Limb (tissue), 2 donors: Measurements from ENCODE around the gene RPTOR.
"Not testable (repeated sequence)": the region's sequence is repeated elsewhere in the genome, so short reads cannot be mapped to it uniquely, and the experiment has no call there.

ENCODE experiments used
- DNase-seq, 2 donors: peaks; one replicate each; pipeline ENCODE4 v3.0.0-alpha.2; 2016; ENCODE audit errors: extremely low spot score in 2 of 2

The RPTOR gene

DNA sequence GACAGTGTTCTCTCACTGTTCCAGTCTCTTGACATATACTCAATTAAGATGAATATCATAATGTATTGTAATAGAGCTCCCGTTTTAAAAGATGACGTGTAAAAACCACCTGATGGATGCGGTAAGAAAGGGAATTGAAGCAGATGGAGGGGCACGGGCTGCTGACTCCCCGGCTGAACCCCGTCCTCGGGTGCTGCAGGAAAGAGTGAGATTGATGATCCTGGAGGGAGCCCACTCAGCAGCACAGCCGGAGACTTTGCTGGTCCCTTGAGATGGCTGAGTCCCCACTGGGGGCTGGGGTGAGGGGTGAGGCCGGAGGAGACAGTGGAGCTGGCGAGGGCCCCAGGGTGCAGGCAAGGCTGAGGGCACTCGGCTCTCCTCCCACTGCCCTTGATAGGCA, 217.4 kb downstream of the RPTOR start:
- DNase-seq: no peak

DNA sequence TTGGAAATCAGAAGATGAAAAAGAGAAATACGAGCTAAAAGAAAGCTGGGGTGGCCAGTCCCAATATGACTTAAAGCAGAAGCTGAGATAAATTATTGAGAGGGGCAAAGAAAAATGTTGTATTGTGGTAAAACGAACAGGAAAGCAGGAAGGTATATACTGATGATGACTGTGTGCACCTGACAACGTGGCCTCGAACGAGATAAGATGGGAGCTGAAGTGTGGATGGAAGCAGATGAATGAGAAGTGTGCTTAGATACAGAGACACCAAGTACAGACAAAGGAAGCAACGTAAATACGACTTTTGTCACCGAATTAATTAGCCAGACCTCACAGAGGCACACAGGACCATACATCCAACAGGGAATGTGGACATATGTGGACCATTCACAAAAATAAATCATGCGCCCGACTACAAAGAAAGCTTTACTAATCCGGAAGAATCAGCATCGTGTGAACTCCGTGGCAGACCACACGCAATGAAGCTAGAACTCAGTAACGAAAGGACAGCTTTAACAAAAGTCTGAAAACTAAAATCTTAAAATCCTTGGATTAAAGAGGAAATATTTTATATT, 218.7 kb downstream of the RPTOR start:
- DNase-seq: no peak

DNA sequence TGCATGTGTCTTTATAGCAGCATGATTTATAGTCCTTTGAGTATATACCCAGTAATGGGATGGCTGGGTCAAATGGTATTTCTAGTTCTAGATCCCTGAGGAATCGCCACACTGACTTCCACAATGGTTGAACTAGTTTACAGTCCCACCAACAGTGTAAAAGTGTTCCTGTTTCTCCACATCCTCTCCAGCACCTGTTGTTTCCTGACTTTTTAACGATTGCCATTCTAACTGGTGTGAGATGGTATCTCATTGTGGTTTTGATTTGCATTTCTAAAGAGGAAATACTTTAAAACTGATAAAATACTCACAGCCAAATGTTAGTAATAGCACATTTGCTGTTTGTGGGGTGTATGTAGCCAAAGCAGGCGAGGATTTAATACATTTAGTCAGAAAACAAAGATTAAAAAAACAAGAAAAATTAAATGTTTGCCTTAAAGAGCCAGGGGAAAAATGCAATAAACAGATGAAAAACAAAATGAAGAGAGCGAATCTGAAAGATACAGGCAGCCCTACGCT, 220.0 kb downstream of the RPTOR start:
- DNase-seq: not testable (repeated sequence)

DNA sequence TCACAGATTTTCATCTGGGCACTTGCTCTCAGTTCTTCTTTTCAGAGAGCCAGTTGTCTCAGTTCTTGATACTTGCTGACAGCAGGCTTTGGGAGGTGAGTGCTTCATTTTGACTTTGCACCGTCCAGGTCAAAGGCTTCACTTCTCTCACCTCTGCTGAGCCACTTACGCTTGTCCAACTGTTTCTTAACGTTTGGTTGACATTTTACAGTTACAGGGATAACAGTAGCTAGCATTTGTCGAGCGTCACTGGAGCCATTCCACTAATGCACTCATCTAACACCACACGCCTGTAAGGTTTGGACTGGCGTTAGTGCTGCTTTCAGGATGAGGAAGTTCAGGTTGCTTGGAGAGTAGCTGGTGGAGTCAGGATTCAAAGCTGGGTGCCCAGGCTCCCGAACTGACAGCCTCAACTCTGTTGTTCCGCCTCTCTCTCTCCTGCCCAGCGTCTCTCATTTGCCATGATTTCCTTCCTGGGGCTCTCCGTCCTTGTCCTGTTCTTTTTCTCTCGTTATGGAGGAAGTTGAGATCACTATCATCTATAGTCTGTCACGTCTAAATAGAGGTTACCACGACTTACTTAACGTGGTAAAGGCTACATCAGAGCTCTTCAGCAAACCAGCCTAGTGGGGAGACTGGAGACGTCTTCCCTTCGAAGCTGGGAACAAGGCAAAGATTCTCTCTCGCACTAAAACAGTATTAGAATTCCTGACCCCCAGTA, 220.8 kb downstream of the RPTOR start:
- DNase-seq: no peak

DNA sequence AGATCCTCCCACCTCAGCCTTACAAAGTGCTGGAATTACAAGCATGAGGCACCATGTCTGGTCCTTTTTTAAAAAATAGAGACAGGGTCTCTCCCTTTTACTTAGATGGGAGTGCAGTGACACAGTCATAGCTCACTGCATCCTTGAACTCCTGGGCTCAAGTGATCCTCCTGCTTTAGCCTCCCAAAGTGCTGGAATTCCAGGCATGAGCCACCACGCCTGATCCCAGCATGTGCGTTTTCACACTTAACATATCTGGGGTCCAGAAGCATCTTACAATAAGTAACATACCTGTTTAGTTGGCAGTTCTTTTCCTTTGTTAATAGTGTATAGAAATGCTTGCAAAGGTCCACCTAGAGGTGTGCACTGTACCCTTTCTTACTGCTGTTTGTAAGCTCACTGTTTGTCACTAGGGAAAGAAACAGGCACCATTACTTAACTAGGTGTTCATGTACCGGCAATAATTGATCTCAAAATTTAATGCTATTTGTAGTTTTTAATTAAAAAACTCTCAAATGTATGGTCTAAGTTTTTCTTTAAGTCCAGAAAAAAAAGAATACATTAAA, 221.7 kb downstream of the RPTOR start:
- no peak for DNase-seq

DNA sequence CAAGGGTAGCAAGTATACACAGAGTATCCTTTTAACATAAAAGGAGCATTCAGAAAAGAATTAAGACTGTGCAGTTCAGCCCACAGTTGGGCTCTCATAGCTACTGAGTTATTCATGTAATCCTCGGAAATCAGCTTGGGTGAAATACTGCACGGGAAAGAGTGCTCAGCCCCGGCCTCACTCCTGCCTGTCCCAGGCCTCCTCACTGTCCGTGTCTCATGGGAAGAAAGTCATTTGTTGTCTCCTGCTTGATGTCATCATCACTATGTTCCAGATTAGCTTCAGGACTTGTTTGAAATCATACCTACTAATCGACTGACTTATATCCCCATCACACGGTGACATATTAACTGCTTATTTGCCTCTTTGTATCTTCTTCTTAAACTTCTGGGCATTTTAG, 223.8 kb downstream of the RPTOR start:
- DNase-seq: no peak

DNA sequence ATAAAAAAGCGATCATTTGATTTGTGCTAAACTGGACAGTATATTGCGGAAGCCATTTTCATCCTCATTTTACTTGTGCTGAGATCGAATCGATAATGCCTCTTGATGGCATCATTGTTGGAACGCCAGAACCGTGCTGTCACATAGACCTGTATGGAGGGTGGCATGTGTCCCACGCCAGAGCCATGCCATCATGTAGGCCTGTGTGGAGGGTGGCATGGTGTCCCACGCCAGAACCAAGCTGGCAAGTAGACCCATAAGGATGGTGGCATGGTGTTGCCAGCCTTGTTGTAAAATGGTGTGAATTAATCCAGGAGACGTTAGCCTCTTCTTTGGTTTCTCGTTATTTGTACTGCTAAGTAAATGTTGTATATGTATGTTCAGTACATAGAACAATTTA, 224.3 kb downstream of the RPTOR start:
- no peak for DNase-seq

DNA sequence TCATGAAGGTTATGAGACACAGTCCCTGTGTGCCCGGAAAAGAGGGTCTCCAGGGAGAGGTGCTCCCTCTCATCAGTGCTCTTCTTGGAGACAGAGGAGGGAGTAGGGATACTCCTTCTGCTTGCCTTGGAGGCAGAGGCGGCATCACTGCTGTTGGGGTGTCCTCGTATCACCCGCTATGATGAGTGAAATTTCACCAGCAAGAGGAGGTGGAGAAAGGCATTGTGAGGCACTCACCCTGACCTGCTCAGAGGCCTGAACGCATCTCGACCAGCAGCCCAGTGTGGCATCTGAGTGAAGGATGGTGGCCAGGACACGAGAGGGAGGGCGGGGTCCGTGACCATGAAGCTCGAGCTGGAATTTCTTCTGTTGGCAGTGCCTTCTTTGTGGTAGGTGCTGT, 224.9 kb downstream of the RPTOR start:
- DNase-seq: no peak

DNA sequence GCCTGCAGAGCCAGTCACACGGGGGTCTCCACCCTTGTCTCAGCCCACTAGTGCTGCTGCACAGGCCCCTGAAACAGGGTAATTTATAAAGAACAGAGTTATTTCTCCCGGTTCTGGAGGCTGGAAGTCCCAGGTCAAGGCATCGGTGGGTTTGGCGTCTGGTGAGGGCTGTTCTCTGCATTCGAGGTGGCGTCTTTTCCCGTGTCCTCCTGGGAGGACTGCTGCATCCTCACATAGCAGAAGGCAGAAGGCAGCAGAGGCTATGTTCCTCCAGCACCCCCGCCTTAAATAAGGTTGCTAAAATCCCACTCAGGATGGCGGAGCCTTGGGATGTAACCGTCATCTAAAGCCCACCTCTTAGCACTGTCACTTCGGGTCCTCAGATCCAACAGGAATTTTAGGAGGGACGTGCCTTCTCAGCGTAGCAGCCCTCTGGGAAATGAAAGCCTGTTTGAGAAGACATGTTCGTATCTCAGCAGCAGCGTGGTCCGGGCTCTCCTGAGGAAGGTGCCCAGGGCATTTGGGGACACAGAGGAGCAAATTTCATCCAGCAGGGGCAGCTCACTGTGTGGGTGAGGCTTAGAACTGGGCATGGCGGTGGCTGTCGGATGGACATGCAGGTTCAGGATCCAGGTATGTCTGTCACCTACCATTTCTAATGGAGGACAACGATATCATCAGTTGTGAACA, 225.4 kb downstream of the RPTOR start:
- no peak for DNase-seq

DNA sequence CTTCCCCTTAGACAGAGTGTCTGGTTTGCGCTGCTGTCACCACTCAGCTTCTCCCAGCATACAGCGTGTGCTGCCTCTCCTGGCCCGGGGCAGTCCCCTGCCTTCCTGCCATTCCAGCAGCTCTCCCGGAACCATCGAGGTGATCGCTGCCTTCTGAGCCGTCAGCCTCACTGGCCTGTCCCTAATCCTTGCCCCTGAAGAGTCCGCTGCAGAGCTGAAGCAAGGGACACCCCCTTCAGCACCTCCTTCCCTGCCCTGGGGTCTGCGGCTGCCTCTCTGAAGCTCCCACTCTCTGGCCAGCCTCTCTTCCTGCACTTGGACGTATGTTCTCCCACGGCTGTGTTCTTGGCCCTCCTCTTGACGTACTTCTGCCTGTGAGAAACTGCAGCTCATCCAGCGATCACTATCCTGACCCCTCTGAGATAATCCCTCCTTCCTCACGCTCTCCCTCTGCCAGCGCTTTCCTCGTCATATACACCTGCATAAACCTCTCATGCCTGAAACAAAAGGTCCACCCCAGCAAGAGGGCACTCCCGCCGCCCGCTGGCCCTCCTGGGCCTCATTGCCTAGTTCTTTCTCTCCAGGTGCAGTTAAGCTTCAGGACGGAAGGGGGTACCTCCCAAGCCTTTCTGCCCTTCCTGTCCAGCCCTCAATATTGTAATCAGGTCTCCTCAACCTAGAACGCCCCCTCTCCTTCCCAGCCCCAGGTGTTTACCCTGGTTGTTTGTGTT, 226.4 kb downstream of the RPTOR start:
- no peak for DNase-seq

DNA sequence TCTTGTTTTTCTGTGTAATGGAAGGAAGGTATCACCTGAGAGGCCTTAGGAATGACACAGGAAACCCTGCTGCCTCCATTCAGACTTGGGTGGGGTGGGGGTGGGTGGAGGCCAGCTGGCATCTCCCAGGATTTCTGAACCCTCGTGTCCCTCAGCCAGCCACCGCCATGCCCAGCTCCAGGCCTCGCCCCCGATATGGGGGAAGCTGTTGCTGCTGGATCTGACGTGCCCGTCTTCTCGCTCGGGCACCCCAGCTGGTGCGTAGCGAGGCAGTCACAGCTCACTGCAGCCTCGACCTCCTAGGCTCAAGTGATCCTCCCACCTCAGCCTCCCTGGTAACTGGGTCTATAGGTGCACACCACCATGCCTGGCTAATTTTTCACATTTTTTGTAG, 227.0 kb downstream of the RPTOR start:
- no peak for DNase-seq

DNA sequence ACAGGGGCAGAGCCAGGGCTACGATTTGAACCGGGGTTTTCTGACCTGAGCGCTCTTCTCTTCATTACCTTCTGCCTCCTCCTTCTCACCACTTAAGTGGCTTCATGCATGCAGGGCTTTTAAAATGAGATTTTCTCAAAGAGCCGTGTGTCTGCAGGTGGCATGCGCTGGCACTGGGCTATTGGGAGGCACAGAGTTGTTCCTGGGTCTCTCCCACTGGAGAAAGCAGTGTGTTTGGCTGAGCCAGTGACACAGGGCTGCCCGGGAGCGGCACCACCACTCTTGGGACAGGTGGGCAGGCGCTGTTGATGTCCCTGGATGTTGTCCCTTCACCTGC, 228.2 kb downstream of the RPTOR start:
- no peak for DNase-seq

DNA sequence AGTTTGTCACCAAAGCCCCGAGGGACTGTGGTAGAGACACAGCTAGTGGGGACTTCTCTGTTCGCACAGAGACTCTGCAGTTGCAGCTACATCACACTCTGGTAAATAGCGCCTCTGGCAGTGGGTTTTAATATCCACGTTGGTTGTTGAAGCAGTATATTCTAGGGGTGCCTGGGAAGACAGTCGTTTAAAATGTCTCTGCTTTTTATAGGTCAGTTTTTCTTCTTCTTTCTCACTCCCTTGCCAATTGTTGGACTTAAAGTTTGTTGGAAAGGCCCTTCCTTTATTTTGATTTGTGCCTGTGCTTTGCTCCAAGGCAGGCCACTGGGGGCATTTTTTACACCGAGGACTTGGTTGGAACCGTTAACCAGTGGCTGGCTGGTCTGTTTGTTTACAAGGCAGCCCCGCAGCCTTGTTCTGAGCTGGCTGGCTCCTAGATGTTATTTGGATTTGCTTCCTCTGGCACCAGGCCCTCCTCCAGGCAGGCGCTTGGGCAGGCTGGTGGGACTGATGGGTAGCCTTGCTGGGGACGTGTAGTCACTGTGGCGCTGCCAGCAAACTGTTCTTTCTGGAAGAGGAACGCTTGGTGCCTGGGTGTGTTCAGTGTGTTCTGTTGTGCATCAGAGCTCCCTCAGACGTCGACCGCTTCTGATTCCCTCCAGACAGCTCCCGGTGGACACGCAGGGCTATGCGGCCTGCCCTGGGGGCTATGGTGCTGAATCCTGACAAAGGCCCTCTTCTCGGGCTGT, 228.8 kb downstream of the RPTOR start:
- DNase-seq: no peak

DNA sequence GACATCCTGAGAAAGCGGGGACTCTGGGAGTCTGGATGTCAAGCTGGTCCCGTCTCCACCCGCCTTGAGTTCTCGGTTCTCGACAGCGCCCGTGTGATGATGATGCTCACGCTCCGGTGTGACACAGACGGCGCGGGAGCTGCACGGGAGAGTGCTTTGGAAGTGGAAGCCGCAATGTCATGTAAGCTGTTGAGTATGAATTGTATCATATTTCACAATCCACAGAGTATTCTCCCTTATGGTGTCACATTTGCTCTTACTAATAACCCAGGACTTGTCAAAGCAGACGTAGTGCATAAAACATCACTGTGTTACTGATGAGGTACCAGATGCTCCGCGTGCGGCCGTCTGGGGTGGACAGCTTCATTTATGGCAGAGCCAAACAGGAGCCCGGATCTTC, 229.5 kb downstream of the RPTOR start:
- no peak for DNase-seq

DNA sequence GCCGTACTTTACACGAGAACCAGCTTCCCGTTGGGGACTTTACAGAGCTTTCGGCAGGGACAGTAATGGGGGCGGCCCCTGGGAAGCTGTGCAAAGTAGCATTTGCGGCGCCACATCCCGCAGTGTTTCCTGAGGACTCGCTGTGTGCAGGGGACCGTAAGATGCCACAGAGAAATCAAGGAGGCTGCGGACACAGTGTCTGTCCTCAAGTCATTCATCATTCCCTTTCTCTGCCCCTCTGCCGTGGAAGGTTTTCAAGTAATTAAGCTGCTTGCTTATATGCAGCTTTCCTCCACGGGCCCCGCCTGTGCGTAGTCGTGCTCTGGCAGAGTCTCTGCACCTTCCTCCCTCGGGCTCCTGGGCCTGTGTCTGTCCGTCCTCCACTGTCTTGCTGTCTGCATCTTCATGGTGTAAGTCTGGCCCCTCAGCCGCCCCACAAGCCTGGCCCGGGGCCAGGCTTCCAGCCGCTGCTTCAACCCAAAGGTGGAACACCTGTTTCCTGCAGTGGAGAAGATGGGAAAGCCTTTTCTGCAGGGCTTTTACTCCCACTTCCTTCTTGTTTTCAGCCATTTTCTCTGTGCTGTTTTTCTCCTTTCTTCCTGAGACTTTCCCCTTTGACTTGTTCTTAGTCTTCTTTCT, 230.1 kb downstream of the RPTOR start:
- DNase-seq: no peak

DNA sequence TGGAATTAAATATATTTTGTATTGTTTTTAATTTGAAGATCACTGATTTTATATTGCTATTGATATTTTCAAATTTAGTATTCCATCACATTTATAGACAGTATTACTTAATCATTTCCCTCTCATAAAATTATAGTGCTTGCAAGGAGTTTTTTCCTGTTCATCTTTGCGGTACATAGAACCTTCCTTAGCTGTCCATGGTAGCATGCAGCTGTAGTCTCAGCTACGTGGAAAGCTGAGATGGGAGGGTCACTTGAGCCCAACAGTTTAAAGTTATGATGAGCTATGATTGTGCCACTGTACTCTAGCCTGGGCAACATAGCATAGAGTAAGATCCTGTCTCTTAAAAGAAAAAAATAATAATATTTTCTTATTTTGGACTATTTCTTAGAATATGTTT, 231.2 kb downstream of the RPTOR start:
- DNase-seq: no peak

DNA sequence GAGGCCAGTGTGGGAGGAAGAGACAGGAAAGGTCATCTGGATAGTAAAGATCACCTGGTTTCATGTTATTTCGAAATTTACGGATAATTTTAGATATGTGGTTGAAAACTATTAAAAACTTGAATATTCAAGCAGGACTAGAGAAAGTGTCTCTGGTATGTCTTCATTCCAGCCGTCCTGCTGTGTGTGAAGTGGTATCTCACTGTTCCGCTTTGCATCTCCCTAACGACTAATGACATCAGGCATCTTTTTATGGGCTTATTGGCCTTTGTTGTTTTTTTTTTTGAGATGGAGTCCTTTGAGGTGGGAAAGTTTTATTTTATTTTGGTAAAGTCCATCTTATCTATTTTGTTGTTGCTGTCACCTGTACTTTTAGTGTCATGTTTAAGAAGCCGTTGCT, 232.6 kb downstream of the RPTOR start:
- DNase-seq: no peak

DNA sequence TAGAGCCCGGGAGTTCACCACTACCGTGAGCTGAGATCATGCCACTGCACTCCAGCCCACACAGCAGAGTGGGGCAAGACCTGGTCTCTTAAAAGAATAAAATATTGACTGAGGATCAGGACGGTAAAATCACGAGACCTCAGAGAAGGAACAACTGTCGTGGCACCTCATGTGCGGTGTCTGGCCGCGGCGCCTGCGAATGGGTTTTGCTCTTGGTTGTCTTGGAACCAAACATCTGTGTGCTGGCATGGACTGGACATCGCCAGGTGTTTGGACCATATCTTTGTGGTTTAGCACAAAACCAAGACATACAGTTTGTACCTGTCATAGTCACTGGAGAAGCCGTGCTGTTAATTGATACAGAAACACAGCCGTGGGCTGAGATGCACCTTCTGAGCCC, 234.1 kb downstream of the RPTOR start:
- DNase-seq: no peak

DNA sequence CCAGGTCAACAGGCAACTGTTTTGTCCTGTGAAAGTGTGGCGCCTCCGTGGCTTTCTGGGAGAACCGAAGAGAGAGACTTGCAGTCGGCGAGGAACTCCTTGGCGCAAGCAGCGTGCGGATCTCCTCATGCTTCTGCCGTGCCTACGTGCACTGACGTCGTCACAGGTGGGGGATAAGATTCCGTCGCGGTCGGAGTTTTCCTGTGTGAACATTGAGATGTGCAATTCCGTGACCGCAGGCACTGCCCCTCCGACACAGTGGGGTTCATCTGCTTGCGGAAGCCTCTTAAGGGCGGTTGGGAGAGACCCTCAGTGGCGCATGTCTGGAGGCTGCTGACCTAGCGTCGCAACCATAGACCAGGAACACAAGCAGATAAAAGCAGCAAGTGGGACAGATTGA, 234.7 kb downstream of the RPTOR start:
- DNase-seq: no peak

DNA sequence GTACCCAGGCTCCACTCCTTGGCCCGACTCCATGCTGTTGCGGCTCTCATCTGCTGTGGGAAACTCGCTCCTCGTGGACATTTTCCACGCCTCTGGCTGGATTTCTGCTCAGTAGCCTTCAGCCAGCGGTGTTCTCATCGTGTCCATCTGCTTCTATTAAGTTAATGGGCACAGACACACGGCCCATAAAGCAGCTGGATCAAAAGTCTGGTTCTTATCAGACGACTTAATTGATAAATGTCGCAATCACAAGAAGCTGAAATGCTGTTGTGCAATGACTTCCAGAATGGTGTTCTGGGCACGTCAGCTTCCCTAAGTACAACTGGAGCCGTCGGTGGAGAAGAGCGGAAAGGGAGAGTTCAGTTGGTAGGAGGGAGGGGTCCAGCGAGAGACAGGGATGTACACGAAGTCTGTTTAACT, 235.3 kb downstream of the RPTOR start:
- DNase-seq: no peak
